Colonic mucosa (tissue), 4 donors: ENCODE measurements around the gene SETDB2. TPM values are rescaled to one million over a fixed set of nuclear protein-coding genes. Genes with fewer than 3 reads are reported as not detected.

Source experiments
- DNase-seq: peaks from one replicate; pipeline ENCODE4 v3.0.0-alpha.2; 2020
- H3K27ac ChIP-seq: fragments of 200-600 bp; one replicate; pipeline ENCODE4 v1.8.0; 2021
- H3K27me3 ChIP-seq: fragments of 200-600 bp; one replicate; pipeline ENCODE4 v1.8.0; 2021
- H3K36me3 ChIP-seq: fragments of 200-600 bp; one replicate; pipeline ENCODE4 v1.8.0; 2021
- H3K4me1 ChIP-seq: fragments of 200-600 bp; one replicate; pipeline ENCODE4 v1.8.0; 2021; ENCODE audit warnings: mild to moderate bottlenecking
- H3K4me3 ChIP-seq: fragments of 200-600 bp; one replicate; pipeline ENCODE4 v1.8.0; 2021
- H3K9ac ChIP-seq, 2 donors: one replicate each; pipeline ENCODE4 v1.7.0; 2013; ENCODE audit warnings: control low read depth in 2 of 2, low read depth in 2 of 2, low read length in 2 of 2
- H3K9me3 ChIP-seq: fragments of 200-600 bp; one replicate; pipeline ENCODE4 v1.8.0; 2021
- intact Hi-C: fragments of 100-400 bp; cut with DNase I; formaldehyde crosslinking; loops from one replicate; pipeline ENCODE4 v1.14.1; 2022
- total RNA-seq, 2 donors: library from RNA; stranded (reverse); fragmentation: NEBNext Ultra II Directional in 1 of 2; extraction: Animal tissue kit (Norgen Biotek cat#: 25700) in 1 of 2; gene quantifications; one replicate each; pipeline ENCODE4 v1.2.1, GENCODE V29; 2021
- TF ChIP-seq, protein P1 (sequence below): fragments of 200-600 bp; IDR thresholded peaks from one replicate; pipeline ENCODE4 v1.8.0; 2022; ENCODE audit warnings: antibody characterized with exemption, mild to moderate bottlenecking
- donor health status: healthy.
- donor health status: DM: no; HTN: no; CAD: no.
- donor health status: DM: no; HTN: no; CAD: no.

SETDB2 gene
- total RNA-seq, 2 donors from 2014 or later, result 7.7 to 9.5 TPM

DNA sequence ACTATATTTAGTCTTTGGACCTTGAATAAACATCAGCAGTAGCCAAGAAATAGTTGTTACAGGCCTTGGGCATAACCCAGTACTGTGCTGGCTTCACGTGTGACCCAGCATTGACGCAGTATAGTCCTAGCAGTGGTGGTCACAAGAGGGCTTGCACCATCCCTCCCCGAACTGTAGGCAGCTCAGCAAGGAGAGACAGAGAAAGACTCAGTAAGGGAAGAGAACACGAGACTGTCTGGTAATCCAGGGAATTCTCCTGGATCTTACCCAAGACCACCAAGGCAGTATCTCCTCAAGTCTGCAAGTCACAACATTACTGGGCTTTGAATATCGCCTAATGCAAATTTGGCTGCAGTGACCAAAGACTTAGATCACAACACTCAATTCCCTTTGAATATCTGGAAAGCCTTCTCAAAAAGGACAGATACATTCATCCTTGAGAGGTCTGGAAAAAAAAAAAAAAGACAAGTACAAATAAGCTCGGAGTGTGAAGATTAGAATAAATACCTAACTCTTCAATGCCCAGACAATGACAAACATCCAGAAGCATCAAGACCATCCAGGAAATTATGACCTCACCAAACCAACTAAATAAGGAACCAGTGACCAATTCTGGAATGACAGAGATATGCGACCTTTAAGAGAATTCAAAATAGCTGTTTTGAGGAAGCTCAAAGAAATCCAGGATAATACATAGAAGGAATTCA is 39.9 kb upstream of the SETDB2 start:
- H3K9me3 ChIP-seq, result no peaks in the 10 kb centered on the region
- intact Hi-C loops, result no loop called here
- H3K4me1 ChIP-seq, result no peaks in the 10 kb centered on the region
- TF ChIP-seq, protein P1, sequence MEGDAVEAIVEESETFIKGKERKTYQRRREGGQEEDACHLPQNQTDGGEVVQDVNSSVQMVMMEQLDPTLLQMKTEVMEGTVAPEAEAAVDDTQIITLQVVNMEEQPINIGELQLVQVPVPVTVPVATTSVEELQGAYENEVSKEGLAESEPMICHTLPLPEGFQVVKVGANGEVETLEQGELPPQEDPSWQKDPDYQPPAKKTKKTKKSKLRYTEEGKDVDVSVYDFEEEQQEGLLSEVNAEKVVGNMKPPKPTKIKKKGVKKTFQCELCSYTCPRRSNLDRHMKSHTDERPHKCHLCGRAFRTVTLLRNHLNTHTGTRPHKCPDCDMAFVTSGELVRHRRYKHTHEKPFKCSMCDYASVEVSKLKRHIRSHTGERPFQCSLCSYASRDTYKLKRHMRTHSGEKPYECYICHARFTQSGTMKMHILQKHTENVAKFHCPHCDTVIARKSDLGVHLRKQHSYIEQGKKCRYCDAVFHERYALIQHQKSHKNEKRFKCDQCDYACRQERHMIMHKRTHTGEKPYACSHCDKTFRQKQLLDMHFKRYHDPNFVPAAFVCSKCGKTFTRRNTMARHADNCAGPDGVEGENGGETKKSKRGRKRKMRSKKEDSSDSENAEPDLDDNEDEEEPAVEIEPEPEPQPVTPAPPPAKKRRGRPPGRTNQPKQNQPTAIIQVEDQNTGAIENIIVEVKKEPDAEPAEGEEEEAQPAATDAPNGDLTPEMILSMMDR, result no peak
- no peaks in the 10 kb centered on the region for H3K36me3 ChIP-seq
- H3K27me3 ChIP-seq, result no peaks in the 10 kb centered on the region
- H3K4me3 ChIP-seq, result no peak overlapping the region
- H3K9ac ChIP-seq, result no peak overlapping the region
- no peak overlapping the region for H3K27ac ChIP-seq
- no peak for DNase-seq

GRCh38 chr13:49404703-49405020 is 39.4 kb upstream of the SETDB2 start:
- H3K4me3 ChIP-seq, result no peak overlapping the region
- H3K27me3 ChIP-seq, result no peaks in the 10 kb centered on the region
- no peaks in the 10 kb centered on the region for H3K9me3 ChIP-seq
- no peak overlapping the region for H3K27ac ChIP-seq
- no peaks in the 10 kb centered on the region for H3K4me1 ChIP-seq
- no peak for DNase-seq
- no peaks in the 10 kb centered on the region for H3K36me3 ChIP-seq
- intact Hi-C loops, result no loop called here
- TF ChIP-seq, protein P1, result no peak
- H3K9ac ChIP-seq, result no peak overlapping the region

GRCh38 chr13:49407068-49407467 is 37.0 kb upstream of the SETDB2 start:
- Histone ChIP-seq H3K9me3 (no peaks in the 10 kb centered on the region), H3K9ac (no peak overlapping the region), H3K4me3 (no peak overlapping the region), H3K27ac (no peak overlapping the region), H3K4me1 (no peaks in the 10 kb centered on the region), H3K36me3 (no peaks in the 10 kb centered on the region), H3K27me3 (no peaks in the 10 kb centered on the region)
- TF ChIP-seq, protein P1, result no peak
- no peak for DNase-seq
- intact Hi-C loops, result no loop called here

DNA sequence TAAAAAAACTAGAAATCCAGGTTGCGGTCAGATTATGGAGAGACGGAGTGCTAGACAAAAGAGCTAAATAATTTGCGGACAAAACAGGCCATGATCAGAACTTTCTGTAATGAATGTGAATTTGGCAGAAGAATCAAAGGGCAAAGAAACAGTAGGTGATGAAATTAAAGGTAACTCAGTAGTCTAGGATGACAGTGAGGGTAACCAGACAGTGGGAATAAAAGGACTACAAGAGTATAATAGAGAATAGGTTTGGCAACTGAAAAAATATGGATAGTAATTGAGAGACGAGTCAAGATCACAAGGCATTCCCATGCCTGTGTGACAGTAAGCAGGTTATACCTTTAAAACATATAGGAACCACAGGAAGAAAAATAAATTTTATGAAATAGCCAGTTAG is 36.1 kb upstream of the SETDB2 start:
- H3K4me3 ChIP-seq, result no peak overlapping the region
- no peak for DNase-seq
- no peaks in the 10 kb centered on the region for H3K4me1 ChIP-seq
- no peaks in the 10 kb centered on the region for H3K9me3 ChIP-seq
- H3K27me3 ChIP-seq, result no peaks in the 10 kb centered on the region
- H3K36me3 ChIP-seq, result no peaks in the 10 kb centered on the region
- intact Hi-C loops, result no loop called here
- no peak overlapping the region for H3K9ac ChIP-seq
- H3K27ac ChIP-seq, result no peak overlapping the region
- TF ChIP-seq, protein P1, result no peak

DNA sequence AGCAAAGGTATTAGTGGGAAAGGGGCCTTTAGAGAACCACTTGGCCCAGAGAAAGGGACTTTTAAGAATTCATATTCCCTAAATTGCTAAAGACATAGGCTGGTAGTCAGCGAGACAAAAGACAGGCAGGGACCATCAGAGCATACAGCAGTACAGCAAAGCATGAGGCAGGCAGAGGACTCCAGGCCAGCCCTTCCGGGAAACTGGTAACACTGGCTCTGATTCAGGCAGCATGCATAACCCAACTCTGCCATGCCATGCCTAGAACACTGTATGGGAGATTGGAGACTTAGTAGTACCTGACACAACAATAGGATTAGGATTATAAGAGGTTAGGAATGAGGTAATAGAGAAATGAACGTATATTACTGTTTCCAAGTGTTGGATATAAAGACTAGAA is 35.1 kb upstream of the SETDB2 start:
- Histone ChIP-seq H3K9me3 (no peaks in the 10 kb centered on the region), H3K27me3 (no peaks in the 10 kb centered on the region), H3K4me3 (no peak overlapping the region), H3K9ac (no peak overlapping the region), H3K27ac (no peak overlapping the region), H3K36me3 (no peaks in the 10 kb centered on the region), H3K4me1 (no peaks in the 10 kb centered on the region)
- no peak for DNase-seq
- intact Hi-C loops, result no loop called here
- TF ChIP-seq, protein P1, result no peak
